GM21737 (cell line): ENCODE results near the gene SLC35A3.
"Not testable (repeated sequence)": the region's sequence is repeated elsewhere in the genome, so short reads cannot be mapped to it uniquely, and the experiment has no call there.

Source experiments
- ATAC-seq: cut with Tn5 transposase; IDR thresholded peaks from one replicate; pipeline ENCODE4 v1.9.1; 2021; ENCODE audit warnings: mild to moderate bottlenecking, moderate library complexity; ENCODE audit not compliant: unreplicated experiment

The SLC35A3 gene

DNA sequence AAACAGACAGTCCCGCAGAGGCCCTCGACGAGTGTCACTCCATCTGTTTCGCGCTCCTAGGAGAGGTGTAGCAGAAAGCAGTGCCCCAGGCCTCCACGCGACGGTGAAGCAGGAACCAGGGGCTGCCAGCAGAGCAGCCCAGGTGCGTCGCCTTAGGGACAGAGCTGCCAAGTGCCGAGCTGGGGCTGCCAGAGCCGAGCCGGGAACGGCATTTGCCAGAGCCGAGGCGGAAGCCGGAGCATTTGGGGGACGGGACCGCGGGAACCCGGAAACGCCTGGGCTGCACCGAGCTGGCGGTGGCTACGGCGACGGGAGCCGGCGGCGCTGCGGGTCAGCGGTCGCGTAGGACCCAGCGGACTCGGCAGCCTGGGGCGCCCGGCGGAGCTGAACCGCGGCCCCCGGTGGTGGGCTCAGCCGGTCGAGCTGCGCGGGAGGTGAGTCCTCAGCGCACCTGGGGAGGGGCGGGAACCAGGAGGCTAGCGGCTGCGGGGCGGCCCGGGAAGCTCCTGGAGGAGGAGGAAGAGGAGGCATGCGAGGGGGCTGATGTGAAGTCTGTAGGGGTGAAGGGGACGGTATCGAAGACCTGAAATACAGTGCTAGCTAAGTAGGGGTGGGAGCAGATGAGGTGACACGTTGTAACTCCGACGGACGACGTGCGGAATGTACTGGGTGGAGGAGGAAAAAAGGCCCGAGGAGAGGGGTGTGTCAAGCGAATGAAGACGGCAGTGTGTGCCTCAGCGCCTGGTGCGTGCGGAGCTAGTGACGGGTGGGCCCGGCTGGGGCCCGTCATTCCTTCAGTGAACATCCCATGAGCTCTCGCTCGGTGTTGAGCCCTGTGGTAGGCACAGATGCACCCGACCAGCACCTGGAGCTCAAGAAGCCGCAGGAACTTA lies at the start of gene SLC35A3:
Gene SLC35A3 (plus strand): TSS at position 268 of the 893 bp plus-strand sequence. CDS start 23,559 bp downstream, outside the sequence.
- peak; percentile 95 for ATAC-seq

DNA sequence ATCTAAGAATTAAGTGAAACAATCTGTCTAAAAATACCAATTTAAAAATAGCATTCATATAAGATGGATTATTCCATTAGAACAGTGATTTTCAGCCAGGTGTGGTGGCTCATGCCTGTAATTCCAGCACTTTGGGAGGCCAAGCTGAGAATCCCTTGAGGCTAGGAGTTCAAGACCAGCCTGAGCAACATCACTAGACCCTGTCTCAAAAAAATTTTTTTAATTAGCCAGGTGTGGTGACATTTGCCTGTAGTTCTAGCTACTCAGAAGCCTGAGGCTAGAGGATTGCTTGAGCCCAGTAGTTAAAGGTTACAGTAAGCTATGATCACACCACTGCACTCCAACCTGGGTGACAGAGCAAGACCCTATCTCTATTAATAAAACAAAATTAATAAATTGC lies 35.0 kb upstream of the SLC35A3 start:
- ATAC-seq = no peak

DNA sequence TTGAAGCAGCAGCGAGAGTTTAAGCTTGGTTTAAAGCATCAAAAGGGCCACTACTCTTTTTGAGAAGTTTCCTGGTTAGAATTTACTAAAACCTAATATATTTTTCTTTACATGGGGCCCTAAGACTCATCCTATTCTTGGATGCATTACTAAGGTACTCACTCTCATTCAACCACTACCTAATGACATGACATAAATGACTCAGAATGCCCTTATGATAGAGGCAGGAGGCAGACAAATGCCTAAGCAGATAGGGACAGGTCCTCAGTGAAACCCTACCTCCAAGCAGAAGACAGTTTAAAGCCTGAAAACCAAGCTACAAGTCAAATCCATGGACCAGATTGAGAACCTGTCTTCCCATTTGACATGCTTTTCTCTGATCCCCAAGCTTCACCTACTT lies 34.3 kb upstream of the SLC35A3 start:
- ATAC-seq = no peak

DNA sequence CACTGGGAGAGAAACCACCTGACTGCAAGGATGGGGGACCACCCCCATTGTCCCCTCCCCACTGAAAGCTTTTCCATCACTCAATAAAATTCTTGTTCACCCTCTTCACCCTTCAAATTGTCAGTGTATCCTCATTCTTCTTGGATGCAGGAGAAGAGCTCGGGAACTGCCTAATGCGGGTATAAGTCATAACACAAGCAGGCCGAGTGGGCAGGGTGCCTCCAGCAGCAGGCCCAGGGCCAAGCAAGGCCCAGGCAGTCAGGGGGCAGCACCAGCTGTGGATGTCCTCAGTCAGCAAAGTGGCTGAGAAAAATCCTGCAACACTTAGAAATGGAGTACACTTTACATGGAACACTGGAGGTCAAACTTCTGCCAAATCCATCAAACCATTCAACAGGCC lies 33.7 kb upstream of the SLC35A3 start:
- ATAC-seq = no peak

DNA sequence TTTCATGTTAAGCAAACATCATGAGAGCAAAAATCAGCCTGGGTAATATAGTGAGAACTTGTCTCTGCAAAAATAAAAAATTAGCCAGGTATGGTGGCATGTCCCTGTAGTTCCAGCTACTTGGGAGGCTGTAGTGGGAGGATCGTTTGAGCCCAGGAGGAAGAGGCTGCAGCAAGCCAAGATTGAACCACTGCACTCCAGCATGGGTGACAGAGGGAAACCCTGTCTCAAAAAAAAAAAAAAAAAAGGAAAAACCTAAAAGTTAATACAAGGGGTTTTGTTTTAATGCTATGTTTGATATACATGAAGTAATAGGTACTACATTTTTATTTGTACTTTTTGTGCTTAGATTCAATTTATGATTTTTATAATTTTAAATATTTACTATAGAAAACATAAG lies 27.1 kb upstream of the SLC35A3 start:
- no peak for ATAC-seq

DNA sequence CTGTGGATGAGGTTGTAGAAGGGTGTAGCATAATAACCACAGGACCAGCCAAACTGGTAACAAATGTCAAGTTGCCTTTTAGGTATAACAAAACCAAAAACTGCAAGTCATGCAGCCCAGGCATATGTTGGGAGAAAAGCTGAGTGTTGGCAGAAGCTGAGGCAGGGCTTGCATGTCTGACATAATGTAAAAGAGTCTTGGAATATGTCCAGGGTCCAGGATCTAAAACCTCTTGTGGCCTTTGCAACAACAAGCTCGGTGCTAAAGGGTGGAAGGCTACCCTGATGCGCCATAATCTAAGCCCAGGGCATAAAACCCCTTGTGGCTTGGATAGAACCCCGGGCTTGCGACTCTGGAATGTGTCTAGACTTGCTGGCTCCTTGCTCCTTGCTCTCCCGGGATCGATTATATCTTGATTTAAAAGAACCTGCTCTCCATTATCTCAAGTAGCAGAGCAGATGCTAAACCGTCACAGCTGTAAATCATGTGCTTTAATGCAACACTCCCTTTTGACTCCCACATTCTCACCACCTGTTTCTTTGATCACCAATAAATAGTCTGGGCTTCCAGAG lies 26.5 kb upstream of the SLC35A3 start:
- ATAC-seq = no peak

DNA sequence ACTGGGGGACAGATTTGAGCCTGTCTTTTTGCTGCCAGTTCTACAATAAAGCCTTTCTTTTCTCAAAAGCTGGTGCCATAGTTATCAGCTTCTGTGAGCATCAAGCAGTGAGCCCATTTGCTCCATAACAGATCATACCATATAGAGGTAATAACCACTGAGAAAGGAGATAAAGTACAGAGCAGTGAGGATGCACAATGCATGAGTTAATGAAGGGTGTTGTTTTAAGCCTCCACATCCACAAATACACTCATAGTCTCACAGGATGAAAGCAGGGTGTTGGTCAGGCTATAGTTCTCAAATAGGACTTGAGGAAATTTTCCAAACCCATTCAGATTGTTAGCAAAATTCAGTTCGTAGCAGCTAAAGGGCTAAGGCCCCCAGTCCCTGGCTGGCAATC lies 25.6 kb upstream of the SLC35A3 start:
- ATAC-seq = no peak

DNA sequence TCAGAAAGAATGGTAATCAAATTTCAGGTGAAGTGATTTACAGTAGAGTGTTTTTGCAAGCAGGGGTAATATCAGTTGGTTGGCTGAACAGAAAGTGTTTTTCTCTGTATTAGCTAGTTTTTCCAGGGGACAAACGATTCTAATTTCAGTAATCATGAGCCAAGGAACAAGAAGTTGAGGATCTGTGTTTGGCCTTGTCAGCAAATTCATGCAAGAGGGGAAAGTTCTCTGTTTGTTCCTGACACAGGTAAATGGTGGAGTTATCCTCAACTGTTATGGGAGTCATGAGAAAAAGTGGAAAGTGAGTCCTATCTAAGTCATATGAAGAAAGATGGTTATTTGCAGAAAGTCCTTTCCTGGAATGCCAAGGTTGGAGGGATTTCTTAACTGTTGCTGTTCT lies 24.6 kb upstream of the SLC35A3 start:
- ATAC-seq = no peak

DNA sequence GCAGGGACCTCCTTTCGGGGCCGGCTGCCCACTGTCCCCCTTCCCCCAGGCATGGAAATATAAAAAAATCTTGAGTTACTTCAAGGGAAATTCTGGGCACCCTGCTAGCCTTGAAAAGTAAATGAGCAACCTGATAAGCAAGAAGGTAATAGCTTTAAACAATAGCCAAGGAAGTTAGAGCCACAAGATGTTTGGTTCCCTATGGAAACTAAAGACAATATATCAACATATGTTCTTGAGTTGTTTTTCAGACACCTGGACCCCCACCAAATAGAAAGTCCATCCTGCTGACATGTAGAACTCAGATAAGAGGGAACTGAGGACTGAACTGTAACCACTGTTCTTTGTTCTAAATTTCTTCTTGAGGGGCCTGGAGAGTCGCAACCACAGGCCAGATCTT lies 19.3 kb upstream of the SLC35A3 start:
- no peak for ATAC-seq

DNA sequence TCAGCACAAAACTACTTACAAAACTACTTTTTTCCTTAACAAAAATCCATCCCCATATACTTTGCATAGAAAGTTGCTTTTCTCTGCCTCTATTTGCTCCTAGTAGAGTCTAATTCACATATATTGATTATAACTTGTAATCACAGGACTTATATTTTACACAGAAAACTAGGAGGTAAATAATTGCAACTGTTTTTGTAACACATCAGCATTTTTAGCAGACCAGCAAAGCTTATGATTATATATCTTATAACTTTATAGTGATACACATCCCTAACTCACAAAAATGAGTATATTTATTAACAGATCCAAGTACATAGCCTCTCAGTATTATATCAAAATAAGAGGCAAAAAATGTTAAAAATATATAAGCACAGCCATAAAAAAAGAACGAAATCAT lies 17.3 kb upstream of the SLC35A3 start:
- ATAC-seq = no peak

DNA sequence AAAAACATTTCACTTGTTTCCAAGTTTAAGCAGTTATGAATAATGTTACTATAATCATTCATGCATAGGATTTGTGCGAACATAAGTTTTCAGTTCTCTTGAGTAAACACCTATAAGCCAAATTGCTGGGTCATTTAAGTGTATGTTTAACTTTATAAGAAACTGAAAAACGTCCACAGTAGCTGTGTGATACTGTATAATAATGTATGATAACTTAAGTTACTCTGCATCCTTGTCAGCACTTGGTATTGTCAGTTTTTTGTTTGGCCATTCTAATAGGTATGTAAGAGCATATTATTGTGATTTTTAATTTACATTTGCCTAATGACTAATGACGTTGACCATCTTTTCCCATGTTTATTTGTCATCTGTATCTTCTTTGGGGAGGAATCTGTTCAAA lies 14.4 kb upstream of the SLC35A3 start:
- ATAC-seq = no peak

DNA sequence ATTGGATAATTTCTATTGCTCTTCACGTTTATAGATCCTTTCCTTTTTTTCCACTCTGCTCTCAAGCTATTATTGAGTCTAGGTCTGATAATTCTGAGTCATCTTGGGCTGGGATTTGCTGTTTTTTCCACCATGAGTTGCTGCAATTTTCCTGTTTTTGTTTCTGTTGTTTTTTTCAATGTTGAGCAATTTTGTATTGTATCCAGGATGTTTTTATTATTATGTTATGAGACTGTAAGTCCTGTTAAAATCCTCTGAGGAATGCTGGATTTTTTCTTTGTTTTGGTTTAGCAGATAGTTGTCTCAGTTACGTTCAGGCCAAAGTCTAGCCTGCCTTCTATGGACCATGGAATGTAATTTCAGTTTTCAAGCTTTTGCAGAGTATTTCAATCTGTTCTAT lies 13.0 kb upstream of the SLC35A3 start:
- ATAC-seq = no peak

DNA sequence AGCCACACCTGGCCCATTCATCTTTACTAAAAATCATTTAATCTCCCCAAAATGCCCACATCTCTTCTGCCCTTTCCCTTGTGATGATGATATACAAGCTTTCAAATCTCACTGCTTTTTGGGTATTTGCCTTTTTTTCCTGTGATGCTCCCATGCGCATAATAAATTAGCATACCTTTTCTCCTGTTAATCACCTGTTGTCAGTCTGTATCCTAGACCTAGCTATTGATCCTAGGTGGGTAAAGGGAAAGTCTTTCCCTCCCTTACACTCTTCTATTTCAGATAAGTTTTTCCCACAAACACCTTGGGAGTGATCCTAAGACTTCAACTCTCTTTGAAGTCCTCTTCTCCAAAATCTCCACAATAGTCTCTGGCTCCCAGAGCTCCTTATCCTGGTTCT lies 12.0 kb upstream of the SLC35A3 start:
- ATAC-seq = no peak

DNA sequence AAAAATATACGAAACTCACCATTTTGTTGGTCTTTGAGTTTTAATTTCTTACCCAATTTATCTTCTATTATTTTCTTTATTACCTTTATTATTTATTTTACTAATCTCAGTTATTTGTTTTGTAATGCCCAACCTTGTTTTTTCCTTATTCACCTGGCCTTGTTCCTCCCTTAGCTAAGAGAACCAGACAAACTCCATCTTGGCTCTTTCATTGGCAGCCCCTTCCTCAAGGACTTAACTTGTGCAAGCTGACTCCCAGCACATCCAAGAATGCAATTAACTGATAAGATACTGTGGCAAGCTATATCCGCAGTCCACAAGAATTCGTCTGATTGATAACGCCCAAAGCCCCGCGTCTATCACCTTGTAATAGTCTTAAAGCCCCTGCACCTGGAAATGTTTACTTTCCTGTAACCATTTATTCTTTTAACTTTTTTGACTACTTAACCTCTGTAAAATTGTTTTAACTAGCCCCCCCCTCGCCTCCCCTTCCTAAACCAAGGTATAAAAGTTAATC lies 10.5 kb upstream of the SLC35A3 start:
- not testable (repeated sequence) for ATAC-seq

DNA sequence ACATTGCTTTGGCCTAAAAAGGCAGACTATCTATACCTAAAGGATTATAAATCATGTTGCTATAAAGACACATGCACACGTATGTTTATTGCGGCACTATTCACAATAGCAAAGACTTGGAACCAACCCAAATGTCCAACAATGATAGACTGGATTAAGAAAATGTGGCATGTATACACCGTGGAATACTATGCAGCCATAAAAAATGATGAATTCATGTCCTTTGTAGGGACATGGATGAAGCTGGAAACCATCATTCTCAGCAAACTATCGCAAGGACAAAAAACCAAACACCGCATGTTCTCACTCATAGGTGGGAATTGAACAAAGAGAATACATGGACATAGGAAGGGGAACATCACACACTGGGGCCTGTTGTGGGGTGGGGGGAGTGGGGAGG lies 9.5 kb upstream of the SLC35A3 start:
- not testable (repeated sequence) for ATAC-seq

DNA sequence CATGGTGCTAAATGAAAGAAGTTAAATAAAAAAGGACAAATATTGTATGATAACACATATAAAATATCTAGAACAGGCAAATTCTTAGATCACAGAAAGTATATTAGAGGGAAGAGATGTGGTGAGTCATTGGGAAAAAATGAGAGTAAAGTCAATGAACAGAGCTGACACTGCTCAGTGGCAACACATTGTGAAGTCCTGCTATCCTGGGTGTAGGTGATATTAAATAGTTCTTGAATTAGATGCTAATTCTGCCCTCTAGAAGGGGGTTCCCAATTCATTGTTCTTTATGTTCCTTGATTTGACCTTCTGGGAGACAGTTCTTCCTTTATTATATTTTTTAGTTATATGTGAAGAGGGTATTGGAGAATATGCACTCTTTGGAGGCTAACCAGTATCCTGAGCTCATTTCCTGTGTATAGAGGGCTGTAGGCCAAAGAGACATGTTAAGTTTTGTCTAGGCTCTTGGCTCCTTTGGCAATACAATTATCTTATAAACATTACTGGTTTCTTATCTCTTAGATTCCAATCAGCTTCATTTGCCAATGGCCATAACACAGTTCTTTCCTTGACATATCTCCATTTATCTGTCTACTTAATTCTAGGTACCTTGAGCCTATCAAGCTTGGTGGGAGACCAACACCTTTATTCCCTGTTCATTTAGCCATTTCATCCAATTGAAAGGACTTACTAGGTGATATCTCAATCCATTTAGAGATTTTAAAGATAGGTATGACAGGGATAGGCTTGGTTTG lies 6.6 kb upstream of the SLC35A3 start:
- ATAC-seq = no peak

DNA sequence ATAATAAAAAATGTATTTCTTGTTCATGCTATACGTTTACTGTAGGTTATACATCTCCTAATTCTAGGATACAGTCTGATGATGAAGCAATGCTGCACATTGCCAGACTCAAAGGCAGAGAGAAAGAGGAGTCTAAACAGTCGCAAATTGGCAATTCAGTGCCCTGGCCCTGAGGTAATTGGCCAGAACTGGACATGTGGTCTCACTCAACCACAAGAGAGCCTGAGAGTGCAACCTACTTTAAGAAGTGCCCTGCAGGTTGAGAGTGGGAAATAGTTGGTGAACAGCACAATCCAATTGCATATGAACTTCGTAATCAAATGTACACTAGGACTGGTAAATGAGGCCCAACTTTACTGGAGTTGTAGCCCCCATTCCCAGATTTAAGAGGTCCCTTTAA lies 5.0 kb upstream of the SLC35A3 start:
- no peak for ATAC-seq

DNA sequence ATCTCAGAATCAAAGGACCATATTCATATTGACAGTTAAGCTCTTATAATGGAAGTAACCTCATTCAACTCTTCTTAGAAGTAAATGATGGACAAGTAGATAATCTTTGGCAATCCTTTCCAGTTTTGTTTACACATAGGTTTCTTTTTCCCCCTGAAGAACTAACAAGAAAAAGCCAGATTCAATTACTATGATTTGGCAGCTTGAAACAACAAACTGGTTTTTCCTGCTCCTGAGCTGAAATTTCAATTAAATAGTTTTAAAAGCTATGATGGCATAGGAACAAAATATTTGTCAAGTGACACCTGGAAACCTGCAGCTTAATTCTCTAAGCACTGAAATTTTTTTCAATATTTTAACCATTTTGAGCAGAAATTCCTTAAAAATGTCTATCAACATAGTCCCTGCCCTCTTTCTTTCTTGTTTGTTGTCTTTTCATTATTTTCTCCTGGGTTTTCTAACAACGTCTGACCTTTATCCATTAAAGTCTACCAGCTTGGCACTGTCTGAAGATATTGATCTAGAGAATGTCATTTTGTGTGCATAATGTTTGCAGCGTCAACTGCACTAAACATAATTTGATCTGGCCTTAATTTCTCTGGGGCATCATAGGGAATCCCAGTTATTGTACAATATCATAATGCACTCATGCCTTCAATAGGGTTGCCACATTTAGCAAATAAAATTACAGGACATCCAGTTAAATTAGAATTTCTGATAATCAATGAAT lies 4.0 kb upstream of the SLC35A3 start:
- no peak for ATAC-seq

DNA sequence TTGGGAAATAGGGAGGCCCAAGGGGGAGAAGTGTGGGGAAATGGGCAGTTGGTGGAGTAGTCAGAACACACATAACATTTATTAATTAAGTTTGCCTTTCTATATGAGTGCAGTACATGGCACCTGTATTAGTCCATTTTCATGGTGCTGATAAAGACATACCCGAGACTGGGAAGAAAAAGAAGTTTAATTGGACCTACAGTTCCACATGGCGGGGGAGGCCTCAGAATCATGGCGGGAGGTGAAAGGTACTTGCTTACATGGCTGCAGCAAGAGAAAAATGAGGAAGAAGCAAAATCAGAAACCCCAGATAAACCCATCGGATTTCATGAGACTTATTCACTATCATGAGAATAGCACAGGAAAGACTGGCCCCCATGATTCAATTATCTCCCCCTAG lies 1.6 kb upstream of the SLC35A3 start:
- ATAC-seq = no peak

DNA sequence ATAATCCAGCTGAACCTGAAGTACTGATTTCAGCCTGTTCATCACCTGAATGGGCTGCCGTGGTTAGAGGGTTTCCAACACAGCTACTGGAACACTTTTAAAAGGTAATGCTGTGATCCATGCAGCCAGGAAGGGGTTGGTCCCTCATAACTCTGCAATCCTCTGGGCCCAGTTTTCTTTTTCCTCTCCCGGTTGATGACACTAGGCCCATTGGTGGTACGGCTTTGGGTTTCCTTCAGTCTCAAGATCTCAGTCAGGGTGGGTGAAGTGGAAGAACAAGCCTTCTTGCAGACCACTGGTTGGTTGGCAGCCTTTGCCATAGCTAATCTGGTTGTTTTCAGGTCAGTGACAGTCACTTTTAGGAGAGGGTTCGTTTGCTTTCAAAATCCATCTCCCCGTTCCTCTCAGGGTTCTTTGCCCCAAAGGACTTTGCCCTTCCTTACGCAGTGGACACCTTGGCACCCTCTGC lies 502 bp upstream of the SLC35A3 start:
- ATAC-seq = no peak

DNA sequence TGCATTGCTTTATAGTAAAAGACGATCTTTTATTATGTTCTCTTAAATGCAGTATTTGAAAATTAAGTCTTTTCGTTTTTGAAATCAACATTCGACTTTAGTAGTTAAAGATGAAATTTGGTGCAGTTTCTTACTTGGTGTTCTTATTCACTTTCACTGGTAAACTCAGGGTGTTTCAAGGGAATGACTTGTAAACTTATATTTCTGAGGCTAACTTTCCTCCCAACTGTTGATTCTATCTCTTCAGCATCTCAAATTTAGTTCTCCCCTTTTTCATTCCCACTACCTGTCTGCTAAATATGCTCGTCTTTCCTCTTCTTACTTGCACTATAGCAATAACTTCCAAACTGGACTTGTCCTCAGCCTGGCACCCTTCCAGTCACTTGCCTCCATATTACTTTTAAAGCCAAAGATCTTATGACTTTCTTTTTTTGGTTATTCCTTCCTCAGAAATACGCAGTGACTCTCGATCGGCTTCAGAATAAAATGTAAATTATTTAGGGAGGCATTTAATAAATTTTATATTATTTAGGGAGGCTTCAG lies 988 bp downstream of the SLC35A3 start:
- ATAC-seq = no peak
